CD1c-positive myeloid dendritic cell (primary cell): ENCODE measurements around the gene TARS2.

Experiments used
- DNase-seq: peaks from one replicate; pipeline ENCODE4 v3.0.0-alpha.2; 2016; ENCODE audit errors: extremely low spot score

Gene TARS2

GRCh38 chr1:150486966-150487762 lies at the start of gene TARS2:
TSS of gene TARS2 (plus strand) at chr1:150487419. CDS start at chr1:150487451, 32 bp downstream.
- DNase-seq, result peak; percentile 99

GRCh38 chr1:150441121-150441520 lies 46.1 kb upstream of the TARS2 start:
- no peak for DNase-seq

- DNase-seq, result no peak
These were observed 43.0 kb upstream of the TARS2 start for GRCh38 chr1:150444232-150444631.

DNA sequence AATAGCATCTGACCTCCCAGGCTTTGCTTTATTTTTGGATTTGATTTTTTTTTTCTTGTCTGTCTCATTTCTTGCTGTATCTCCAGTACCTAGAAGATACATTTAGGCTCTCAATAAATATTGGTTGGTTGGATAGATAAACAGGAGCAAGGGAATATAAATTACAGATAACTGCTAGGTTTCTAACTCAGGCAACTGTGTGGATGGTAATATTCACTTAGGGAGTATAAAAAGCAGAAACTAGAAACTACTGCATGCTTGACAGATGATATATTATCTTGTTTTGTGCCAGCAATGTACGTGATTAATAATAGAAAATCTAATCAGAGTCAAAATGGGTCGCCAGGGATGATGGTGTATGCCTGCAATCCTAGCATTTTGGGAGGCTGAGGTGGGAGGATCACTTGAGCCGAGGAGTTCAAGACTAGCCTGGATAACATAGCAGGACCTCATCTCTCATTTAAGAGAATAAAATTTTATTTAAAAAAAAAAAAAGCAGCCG lies 31.0 kb upstream of the TARS2 start:
- DNase-seq, result no peak

DNA sequence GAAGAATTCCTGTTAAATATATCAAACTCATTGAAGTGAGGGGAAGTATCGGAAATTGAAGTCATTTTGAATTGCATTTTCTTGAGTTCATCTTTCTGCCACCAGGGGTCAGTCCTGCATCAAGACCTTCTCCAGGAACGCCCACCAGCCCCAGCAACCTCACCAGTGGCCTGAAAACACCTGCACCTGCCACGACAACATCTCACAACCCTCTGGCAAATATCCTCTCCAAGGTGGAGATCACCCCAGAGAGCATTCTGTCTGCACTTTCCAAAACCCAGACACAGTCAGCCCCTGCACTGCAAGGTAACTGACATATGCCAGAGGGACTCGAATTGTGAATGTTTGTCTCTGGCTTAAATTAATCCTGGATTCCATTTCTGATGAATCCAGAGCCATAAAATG lies 22.8 kb upstream of the TARS2 start:
- peak; percentile 79 for DNase-seq

DNA sequence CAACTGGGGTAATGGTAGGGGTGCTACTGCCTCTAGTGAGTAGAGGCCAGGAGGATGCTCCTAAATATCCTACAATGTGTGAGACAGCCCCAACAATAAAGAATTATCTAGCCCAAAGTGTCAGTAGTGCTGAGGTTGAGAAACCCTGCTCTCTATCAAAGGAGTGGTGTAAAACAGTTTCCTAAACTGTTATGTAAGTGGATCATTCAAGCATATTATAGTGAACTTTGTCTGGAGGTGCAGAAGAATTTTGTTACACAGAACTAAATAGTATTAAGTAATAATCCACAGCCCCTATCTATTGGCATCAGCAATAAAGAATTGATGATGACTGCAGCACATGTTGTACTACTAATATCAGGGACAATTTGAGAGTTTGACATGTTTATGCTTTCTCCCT lies 20.3 kb upstream of the TARS2 start:
- no peak for DNase-seq

DNA sequence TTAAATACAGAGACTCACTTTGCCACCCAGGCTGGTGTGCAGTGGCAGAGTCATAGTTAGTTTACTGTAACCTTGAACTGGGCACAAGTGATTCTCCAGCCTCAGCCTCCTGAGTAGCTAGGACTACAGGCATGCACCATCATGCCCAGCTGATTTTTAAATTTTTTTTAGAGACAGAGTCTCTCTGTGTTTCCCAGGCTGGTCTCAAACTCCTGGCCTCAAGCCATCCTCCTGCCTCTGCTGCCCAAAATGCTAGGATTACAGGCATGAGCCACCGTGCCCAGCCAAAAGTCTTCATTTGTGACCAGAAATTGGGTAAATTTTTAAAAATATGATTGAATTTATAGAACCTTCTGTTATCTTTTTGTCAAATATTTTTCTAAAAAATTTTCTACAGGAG lies 17.9 kb upstream of the TARS2 start:
- no peak for DNase-seq

DNA sequence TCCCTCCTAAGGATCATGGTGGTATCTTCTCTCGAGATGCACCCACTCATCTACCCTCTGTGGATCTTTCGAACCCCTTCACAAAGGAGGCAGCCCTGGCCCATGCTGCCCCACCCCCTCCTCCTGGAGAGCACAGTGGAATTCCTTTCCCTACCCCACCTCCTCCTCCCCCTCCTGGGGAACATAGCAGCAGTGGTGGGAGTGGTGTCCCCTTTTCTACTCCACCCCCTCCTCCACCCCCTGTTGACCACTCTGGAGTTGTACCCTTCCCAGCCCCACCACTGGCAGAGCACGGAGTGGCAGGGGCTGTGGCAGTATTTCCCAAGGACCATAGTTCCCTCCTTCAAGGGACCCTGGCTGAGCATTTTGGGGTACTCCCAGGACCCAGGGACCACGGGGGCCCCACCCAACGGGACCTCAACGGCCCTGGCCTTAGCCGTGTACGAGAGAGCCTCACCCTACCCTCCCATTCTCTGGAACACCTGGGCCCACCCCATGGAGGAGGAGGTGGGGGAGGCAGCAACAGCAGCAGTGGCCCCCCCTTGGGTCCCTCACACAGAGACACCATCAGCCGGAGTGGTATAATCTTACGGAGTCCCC lies 14.5 kb upstream of the TARS2 start:
- DNase-seq, result no peak

GRCh38 chr1:150473659-150474058 lies 13.6 kb upstream of the TARS2 start:
- DNase-seq, result no peak

GRCh38 chr1:150474869-150475268 lies 12.3 kb upstream of the TARS2 start:
- DNase-seq, result no peak

GRCh38 chr1:150476754-150477153 lies 10.5 kb upstream of the TARS2 start:
- DNase-seq, result no peak

GRCh38 chr1:150477320-150477719 lies 9.9 kb upstream of the TARS2 start:
- no peak for DNase-seq

- DNase-seq, result no peak
These were observed 9.5 kb upstream of the TARS2 start for GRCh38 chr1:150477733-150478132.

DNA sequence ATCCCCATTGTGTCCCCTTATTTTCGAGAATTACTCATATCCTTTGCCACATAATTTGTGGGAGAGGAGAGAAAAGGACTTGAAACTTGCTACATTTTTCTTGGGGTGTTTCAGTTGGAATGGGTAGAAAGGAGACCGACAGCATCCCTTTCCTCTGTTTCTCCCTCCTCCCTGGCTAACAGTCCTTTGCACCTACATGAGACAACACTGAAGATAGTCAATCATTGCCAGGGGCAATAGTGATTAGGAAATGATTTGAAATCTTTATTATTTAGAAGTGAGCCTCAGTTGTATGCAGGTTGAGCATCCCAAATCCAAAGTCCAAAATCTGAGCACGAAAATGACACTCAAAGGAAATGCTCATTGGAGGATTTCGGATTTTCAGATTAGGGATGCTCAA lies 7.8 kb upstream of the TARS2 start:
- DNase-seq, result no peak

- no peak for DNase-seq
These were observed 7.3 kb upstream of the TARS2 start for GRCh38 chr1:150479927-150480352.

GRCh38 chr1:150484431-150484830 lies 2.8 kb upstream of the TARS2 start:
- DNase-seq, result no peak

DNA sequence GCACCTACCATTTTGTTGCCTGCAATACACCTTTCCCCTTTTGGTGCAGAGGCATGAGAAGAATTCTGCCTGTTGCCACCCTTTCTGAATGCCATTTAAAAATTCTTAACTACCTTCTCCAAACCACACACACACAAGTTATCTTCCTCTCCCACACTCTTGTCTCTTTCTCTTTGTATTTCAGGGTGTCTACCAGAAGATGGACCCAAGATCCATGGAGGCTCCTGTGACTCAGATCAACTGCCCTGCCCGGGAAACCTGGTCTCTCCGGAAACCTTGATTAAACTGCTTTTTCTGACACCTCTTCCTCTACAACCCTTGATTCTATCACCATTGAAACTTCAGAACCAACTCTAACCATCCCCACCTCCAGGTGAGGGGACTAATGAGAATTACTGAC lies 2.4 kb upstream of the TARS2 start:
- no peak for DNase-seq

DNA sequence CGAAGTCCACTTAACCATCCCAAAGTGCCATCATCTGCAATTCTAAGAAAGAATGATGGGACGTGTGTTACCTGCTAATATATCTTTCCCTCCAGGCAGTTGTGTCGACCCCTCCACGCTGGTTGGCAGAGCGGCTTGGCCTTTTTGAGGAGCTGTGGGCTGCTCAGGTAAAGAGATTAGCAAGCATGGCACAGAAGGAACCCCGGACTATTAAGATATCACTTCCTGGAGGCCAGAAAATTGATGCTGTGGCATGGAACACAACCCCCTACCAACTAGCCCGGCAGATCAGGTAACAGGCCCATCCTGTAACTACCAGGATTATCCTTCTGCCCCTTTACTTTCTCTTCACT lies 520 bp downstream of the TARS2 start:
- DNase-seq, result no peak

GRCh38 chr1:150493175-150493574 lies 6.0 kb downstream of the TARS2 start:
- DNase-seq, result no peak

GRCh38 chr1:150498342-150498741 lies 11.1 kb downstream of the TARS2 start:
- DNase-seq, result no peak

DNA sequence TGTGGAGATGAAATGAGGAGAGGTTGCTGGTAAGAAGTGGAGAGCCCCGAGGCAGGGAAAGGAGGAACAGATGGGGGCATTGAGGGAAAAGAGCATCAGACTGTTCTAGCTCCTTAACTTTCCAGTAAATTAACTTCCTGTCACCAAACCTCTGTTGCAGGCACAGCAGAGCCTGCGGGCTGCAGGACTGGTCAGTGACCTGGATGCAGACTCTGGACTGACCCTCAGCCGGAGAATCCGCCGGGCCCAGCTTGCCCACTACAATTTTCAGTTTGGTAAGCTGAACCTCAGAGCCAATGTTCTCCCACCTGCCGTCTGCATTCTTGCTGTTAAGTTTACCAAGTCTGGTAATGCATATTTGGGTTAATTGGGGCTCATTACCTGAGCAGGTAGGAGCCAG lies 18.2 kb downstream of the TARS2 start:
- DNase-seq, result no peak

DNA sequence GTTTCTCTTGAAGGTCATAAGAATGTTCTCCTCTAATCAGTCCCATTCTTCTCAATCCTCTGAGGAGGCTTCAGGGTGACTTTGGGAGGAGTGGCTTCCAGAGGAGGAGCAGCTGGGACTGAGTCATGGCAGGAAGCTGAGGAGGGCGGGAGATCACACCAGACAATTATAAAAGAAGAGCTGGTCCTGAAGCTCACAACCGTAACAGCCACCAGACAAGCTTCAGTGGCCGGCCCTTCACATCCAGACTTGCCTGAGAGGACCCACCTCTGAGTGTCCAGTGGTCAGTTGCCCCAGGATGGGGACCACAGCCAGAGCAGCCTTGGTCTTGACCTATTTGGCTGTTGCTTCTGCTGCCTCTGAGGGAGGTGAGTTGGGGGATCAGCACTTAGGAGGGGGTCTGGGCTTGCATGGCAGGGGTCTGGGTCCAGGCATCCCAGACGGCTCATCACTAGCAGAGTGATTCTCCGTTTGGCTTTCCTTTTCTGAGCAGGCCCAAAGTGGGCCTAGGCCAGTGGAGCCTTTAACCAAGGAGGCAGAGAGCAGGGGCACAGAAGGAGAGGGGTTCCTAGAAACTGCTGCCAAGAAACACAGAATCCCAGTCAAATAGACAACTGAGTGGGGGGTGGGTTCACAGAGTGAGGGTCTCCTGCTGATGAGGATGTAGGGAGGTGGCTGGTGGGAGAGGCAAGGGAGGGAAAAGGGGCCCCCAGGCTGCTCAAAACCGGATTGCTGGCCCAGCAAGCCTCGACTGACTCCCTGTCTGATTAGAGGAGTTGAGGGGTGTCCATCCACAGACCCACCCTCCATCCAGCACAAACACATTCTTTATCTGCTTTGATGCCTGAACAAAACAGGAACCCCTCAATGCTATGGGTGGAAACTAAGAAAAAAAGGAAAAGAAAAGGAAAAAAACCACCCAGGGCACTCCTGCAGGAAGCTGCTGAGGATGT lies 21.0 kb downstream of the TARS2 start, which contains the start of gene ECM1:
ECM1 (plus strand) TSS at position 198 of the 953 bp plus-strand sequence; CDS start at position 299, 101 bp downstream.
- DNase-seq, result peak; percentile 54
